ENCODE measurements around the gene DNM1.

DNA sequence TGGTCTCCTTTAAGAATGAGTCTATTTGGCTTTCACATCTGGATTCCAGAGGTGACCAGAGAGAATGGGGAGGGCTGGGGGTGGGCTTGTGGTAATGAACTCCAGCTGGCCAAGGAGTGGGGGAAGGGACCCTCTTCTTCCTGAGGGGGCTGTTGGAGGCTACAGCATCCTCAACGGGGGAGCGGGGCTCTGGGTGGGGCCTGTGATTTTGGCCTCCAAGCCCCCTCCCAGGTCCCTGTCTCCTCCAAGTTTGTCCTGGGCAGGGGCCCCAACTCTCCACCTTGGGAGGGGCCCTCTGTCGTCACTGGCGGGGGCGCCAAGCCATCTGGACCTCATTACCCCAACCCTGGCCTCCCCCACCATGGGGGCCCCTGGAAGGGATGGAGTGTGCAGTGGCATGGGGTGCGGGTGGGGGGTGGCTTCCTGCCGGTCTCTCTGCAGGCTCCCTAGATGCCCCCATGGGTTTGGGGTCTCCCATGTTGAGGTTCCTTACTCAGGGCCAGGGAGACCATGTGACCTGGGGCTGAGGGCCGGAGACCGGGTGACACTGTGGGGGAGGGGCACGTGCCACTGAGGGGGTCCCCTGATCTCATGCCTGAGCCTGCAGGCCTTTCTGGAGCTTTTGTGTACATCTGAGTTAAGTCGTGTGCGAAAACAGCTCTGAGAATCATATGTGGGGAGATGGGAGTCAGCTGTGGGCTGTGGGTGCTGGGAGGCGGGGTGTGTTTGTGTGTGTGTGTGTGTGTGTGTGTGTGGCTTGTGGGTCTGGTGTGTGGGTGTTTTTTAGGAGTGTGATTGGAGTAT is 40.2 kb downstream of the DNM1 start:
- TF ChIP-seq POLR2A (IDR thresholded peaks at IDR 0.05) (no peak), EP300 (IDR thresholded peaks at IDR 0.05) (no peak), POLR2AphosphoS5 (IDR thresholded peaks at IDR 0.05) (no peak)
- TF ChIP-seq, protein P1, sequence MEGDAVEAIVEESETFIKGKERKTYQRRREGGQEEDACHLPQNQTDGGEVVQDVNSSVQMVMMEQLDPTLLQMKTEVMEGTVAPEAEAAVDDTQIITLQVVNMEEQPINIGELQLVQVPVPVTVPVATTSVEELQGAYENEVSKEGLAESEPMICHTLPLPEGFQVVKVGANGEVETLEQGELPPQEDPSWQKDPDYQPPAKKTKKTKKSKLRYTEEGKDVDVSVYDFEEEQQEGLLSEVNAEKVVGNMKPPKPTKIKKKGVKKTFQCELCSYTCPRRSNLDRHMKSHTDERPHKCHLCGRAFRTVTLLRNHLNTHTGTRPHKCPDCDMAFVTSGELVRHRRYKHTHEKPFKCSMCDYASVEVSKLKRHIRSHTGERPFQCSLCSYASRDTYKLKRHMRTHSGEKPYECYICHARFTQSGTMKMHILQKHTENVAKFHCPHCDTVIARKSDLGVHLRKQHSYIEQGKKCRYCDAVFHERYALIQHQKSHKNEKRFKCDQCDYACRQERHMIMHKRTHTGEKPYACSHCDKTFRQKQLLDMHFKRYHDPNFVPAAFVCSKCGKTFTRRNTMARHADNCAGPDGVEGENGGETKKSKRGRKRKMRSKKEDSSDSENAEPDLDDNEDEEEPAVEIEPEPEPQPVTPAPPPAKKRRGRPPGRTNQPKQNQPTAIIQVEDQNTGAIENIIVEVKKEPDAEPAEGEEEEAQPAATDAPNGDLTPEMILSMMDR (IDR thresholded peaks at IDR 0.05): no peak
